Activated CD4-positive, CD25-positive, alpha-beta regulatory T cell (primary cell): ENCODE measurements around the gene TMEM150C.
"Not testable (repeated sequence)": the region's sequence is repeated elsewhere in the genome, so short reads cannot be mapped to it uniquely, and the experiment has no call there.

ENCODE experiments used
- DNase-seq, 4 experiments: peaks; one replicate each; lab custom pipeline; 2025; lab: John Stamatoyannopoulos, UW

TMEM150C gene

DNA sequence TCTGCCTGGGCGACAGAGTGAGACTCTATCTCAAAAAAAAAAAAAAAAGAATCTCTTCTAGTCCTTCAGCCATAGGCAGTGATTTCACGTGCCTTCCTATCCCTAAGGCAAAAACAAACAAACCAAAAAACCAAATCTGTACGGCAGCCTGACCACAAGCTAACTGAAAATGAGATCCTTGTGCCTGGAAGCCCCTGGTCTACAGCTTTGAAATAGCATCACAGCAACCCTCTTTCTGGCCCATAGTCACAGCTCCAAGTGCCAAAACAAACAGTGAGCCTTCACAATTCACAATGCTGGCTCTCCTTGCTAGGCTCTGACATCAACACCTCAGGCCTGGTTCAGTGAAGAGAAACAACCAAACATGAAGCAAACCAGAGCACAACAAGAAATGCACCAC is 46.1 kb downstream of the TMEM150C start:
- no peak for DNase-seq

GRCh38 chr4:82513382-82513781 is 48.4 kb downstream of the TMEM150C start:
- DNase-seq, result no peak

DNA sequence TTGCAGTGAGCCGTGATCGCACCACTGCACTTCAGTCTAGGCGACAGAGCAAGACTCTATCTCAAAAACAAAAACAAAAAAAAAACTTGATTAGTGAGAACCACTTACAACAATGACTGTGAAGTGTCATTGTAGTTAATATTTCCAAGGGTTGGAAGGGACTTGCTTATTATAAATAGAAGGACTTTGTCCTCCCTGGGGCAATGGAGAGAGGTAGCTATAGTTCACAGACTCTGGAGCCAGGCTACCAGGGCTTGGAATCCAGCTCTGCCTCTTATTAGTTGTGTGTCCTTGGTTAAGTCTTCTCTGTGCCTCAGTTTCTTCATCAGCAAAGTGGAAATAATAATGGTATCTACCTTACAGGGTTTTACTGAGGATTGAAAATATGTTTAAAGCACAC is 51.6 kb downstream of the TMEM150C start:
- DNase-seq, result no peak

DNA sequence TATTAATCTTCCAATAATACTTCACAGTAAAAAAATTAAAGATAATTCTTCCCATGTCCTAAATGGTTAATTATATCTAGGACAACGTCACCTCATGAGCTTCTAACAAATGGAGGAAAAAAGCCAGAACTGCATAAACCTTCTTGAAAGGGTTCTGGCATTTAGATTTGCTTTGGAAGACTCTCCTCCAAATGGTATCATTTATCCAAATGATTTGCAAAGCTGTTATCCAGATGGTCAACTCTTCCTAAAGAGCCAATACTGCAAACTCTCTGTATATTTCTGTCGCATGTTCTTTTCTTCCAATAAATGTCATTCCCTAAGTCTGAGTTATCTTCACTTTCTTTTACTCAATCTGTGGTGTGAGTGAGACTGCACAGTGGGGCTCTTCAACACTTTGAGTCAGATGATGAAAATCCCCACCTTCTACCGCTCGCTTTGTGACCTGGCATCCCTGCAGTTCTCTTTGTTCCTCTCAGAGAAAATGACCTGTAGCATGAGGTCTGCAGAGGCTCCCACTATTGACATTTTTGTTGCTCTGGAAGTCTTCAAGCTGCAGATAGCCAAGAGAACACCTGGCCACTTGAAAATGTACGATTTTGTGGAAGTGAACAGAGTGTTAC is 52.9 kb downstream of the TMEM150C start:
- no peak for DNase-seq

- DNase-seq, result no peak
These were observed 53.8 kb downstream of the TMEM150C start for GRCh38 chr4:82508011-82508410.

DNA sequence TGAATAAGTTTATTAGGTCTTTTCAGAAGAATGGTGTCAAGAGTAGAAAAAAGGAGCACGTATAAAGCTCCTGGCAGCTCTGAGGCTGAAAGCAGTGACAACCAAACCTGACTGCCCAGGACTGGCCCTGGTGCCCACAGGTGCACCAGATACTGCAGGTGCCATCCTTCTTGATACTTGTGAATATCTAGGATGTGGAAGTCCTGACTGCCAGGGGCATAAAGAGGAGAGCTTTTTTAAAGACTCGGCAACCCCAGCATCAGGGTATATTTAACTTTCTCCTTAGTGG is 60.7 kb downstream of the TMEM150C start:
- DNase-seq, result no peak

DNA sequence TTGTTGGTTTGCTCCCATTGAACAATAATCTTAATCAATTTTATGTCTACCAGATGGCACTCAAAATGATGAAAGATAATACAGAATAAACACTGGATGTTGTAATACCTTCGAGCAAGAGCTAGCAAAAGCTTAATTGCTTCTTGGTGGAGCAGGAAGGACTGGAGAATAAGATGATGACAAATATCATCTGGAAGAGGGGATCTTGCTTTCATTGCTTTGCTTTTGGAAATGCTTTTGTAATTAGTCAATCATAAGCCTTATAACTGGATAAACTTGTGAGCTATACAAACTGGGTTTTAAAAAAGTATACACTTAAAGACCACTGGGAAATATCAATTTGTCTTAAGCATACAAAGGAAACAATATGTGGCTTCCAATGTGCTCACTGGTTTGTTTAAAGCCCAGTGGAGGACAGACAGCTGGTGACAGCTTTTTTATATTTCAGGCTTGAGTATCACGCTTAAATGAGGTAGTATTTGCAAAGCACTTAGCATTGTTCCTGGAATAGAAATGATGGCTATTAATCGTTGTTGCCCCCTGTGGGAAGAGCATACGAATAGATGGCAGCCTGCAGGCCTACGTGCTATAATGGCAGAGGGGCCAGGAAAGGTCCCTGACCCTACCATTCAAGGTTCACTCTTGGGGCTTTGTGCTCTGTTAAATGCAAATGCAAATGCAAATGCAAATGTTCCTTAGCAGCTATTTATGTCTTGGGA is 61.2 kb downstream of the TMEM150C start:
- no peak for DNase-seq

DNA sequence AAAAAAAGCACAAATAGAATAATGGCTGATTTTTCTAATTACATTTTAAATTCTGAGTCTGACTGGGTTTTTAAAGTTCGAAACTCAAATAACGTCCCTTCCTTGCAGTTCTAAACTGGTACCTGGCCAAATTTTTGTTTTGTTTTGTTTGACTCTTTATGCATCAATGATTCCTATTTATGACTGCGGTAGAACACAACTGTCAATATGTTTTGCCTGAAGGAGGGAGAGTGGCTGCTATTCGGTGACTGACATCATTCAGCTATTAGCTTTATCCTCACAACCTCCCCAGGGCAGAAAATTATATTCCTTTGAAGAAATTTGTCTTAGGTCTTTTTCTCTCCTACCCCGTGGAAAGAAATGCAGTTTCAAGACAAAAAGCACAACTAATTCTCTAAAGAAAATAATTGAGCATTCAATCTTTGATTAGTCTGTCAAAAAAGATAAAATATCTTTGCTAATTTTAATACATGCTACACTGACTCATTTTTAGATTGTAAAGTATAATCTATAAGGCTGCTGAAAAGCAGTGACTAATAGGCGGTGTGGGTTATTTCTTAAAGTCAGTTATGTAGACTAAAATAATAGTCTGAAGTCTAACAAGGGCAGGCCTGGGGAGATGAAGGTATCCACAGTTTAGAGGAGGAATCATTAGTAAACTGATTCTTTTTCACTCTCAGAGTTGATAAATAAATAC is 61.9 kb downstream of the TMEM150C start:
- no peak for DNase-seq

GRCh38 chr4:82496349-82496748 is 65.4 kb downstream of the TMEM150C start:
- no peak for DNase-seq

GRCh38 chr4:82495666-82496065 is 66.1 kb downstream of the TMEM150C start:
- DNase-seq, result no peak

- no peak for DNase-seq
These were observed 67.9 kb downstream of the TMEM150C start for GRCh38 chr4:82493721-82494425.

GRCh38 chr4:82491251-82491960 is 70.4 kb downstream of the TMEM150C start:
- no peak for DNase-seq

- no peak for DNase-seq
These were observed 71.8 kb downstream of the TMEM150C start for GRCh38 chr4:82489987-82490386.

DNA sequence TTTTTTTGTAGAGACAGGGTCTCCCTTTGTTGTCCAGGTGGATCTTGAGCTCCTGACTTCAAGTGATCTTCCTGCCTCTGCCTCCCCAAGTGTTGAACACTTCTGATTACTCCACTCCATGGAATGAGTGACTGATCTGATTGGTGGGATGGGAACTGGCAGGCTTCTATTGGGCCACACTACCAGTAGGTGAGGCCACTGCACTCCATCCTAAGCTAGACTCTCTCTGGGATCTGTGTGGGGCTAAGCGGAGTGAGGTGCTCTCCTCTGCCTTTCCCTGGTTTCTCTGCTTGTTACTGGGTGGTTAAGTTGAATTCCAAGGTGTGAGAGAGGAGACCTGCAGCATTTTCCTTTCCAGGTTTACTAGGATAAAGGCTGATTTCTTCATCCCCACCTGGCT is 72.7 kb downstream of the TMEM150C start:
- no peak for DNase-seq

DNA sequence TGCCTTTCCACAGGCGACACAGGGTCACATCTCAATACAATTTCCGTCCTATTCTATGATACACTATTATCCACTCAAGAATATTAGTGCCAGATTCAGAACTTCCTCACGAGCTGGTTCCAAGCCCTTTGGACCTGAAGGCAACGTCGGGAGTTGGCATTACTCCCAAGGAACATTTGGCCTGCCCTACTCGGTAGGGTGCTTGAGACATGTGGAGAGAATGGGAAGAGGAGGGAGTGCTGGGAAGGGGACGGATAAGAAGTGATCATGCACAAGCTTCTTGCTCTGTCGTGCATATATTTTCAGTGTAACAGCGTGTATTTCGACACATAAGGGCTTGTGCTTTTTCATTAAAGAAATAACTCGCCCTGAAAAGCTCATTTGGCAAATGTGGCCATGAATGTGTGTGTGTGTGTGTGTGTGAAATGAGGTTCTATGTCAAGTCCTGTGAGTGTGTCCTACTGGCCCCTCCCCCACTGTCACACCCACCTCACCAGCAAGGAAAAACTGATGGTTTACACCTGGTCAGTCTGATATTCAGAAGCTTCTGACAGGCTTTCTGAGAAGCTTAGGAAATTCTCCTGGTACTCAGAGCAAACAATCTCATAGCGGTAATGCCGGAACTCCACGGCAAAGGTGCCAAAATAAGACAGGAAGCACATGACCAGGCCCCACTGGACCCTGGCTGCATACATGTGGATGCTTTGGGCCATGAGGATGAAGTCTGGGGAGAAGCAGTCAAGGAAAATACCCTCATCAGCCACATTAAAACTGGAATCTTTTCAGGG is 76.6 kb downstream of the TMEM150C start:
- DNase-seq, result no peak

- DNase-seq, result no peak
These were observed 79.4 kb downstream of the TMEM150C start for GRCh38 chr4:82482387-82482786.

- no peak for DNase-seq
These were observed 80.3 kb downstream of the TMEM150C start for GRCh38 chr4:82481506-82481840.

GRCh38 chr4:82480771-82481505 is 80.8 kb downstream of the TMEM150C start:
- no peak for DNase-seq

DNA sequence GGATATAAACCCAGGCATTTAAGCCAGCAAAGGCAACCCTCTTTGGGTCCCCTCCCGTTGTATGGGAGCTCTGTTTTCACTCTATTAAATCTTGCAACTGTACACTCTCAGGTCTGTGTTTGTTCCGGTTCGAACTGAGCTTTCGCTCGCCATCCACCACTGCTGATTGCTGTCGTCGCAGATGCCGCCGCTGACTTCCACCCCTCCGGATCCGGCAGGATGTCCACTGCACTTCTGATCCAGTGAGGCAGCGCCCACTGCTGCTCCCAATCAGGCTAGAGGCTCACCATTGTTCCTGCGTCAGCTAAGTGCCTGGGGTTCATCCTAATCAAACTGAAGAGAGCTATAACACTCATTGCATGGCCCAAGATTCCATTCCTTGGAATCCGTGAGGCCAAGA is 82.2 kb downstream of the TMEM150C start:
- DNase-seq, result no peak

DNA sequence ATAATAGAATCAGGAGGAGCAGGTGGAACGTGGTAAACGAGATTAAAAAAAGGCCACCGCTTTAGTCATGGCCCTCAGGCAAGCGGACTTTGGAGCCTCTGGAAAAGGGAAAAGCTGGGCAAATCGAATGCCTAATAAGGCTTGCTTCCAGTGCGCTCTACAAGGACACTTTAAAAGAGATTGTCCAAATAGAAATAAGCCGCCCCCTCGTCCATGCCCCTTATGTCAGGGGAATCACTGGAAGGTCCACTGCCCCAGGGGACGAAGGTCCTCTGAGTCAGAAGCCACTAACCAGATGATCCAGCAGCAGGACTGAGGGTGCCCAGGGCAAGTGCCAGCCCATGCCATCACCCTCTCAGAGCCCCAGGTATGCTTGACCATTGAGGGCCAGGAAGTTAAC is 84.3 kb downstream of the TMEM150C start:
- not testable (repeated sequence) for DNase-seq

GRCh38 chr4:82475931-82476330 is 85.9 kb downstream of the TMEM150C start:
- DNase-seq, result not testable (repeated sequence)
